Esophagus (tissue), 2 donors: ENCODE results near the gene CACNA2D3. TPM values are rescaled to one million over a fixed set of nuclear protein-coding genes. Genes with fewer than 3 reads are reported as not detected.

Experiments used
- H3K27ac ChIP-seq, 2 donors: one replicate each; pipeline ENCODE4 v1.5.1; 2013; ENCODE audit warnings: low read depth in 2 of 2, mild to moderate bottlenecking in 2 of 2, inconsistent platforms in 1 of 2, low read length in 1 of 2, moderate library complexity in 1 of 2
- H3K27me3 ChIP-seq, 2 donors: one replicate each; pipeline ENCODE4 v1.6.1; 2013; ENCODE audit warnings: low read length in 2 of 2, control low read depth in 1 of 2, mild to moderate bottlenecking in 1 of 2; ENCODE audit not compliant: insufficient read depth in 2 of 2, control insufficient read depth in 1 of 2
- H3K36me3 ChIP-seq, 2 donors: one replicate each; pipeline ENCODE4 v1.6.1; 2013; ENCODE audit warnings: low read length in 1 of 2; ENCODE audit not compliant: control insufficient read depth in 2 of 2, insufficient read depth in 2 of 2
- H3K4me1 ChIP-seq, 2 donors: one replicate each; pipeline ENCODE4 v1.6.1; 2013; ENCODE audit warnings: low read length in 1 of 2; ENCODE audit not compliant: control insufficient read depth in 2 of 2, insufficient read depth in 2 of 2
- H3K4me3 ChIP-seq, 2 donors: one replicate each; pipeline ENCODE4 v1.5.1; 2013; ENCODE audit warnings: low read length in 2 of 2, mild to moderate bottlenecking in 2 of 2, low read depth in 1 of 2, moderate library complexity in 1 of 2
- H3K9me3 ChIP-seq, 2 donors: one replicate each; pipeline ENCODE4 v1.6.1; 2013; ENCODE audit warnings: mild to moderate bottlenecking in 2 of 2, low read depth in 1 of 2, low read length in 1 of 2, moderate library complexity in 1 of 2; ENCODE audit not compliant: control insufficient read depth in 2 of 2, insufficient read depth in 1 of 2
- WGBS, 2 donors: extraction: QIAGEN DNeasy Blood & Tissue Kit; methylation state at CpG; one replicate each; pipeline ENCODE4 v1.1.7; 2013; 5-methylcytosine and 5-hydroxymethylcytosine counted together
- polyA plus RNA-seq, 2 donors: library from polyadenylated mRNA; stranded (reverse); fragments of 200-250 nt; gene quantifications; one replicate each; pipeline ENCODE4 v1.2.3, GENCODE V29; 2013
- donor health status: healthy with polysubstance abuse.
- donor health status: Bipolar disorder and iron deficiency.

CACNA2D3 gene
- polyA plus RNA-seq, 2 donors = 1.7 to 1.8 TPM

- Histone ChIP-seq H3K27ac (no peak overlapping the region), H3K36me3 (no peaks in the 10 kb centered on the region), H3K4me3 (peak overlapping the region in 1 of 2 donors; percentile 5), H3K9me3 (no peaks in the 10 kb centered on the region), H3K27me3 (no peaks in the 10 kb centered on the region), H3K4me1 (no peaks in the 10 kb centered on the region)
- WGBS, 2 donors = 88 to 95% methylated on average over 3 of the region's 3 CpGs
Measured at GRCh38 chr3:54758461-54758860, 636.1 kb downstream of the CACNA2D3 start.

- no peaks in the 10 kb centered on the region for H3K9me3 ChIP-seq
- no peaks in the 10 kb centered on the region for H3K4me1 ChIP-seq
- 49 to 51% methylated on average over 2 of the region's 2 CpGs for WGBS, 2 donors
- no peaks in the 10 kb centered on the region for H3K27me3 ChIP-seq
- H3K27ac ChIP-seq = no peak overlapping the region
- H3K36me3 ChIP-seq = no peaks in the 10 kb centered on the region
- H3K4me3 ChIP-seq = no peak overlapping the region
Measured at GRCh38 chr3:54759166-54759565, 636.8 kb downstream of the CACNA2D3 start.

GRCh38 chr3:54760201-54760600 lies 637.8 kb downstream of the CACNA2D3 start:
- no peaks in the 10 kb centered on the region for H3K9me3 ChIP-seq
- H3K36me3 ChIP-seq = no peaks in the 10 kb centered on the region
- no peaks in the 10 kb centered on the region for H3K27me3 ChIP-seq
- H3K27ac ChIP-seq = no peak overlapping the region
- H3K4me1 ChIP-seq = no peaks in the 10 kb centered on the region
- H3K4me3 ChIP-seq = no peak overlapping the region
- 88 to 90% methylated on average over 2 of the region's 2 CpGs for WGBS, 2 donors

- 38 to 65% methylated on average over 1 of the region's 1 CpG for WGBS, 2 donors
- H3K36me3 ChIP-seq = no peaks in the 10 kb centered on the region
- no peaks in the 10 kb centered on the region for H3K9me3 ChIP-seq
- H3K4me1 ChIP-seq = no peaks in the 10 kb centered on the region
- H3K27ac ChIP-seq = no peak overlapping the region
- no peak overlapping the region for H3K4me3 ChIP-seq
- H3K27me3 ChIP-seq = no peaks in the 10 kb centered on the region
Measured at GRCh38 chr3:54761637-54762036, 639.3 kb downstream of the CACNA2D3 start.

GRCh38 chr3:54764911-54765310 lies 642.6 kb downstream of the CACNA2D3 start:
- Histone ChIP-seq H3K9me3 (no peaks in the 10 kb centered on the region), H3K27me3 (no peaks in the 10 kb centered on the region), H3K36me3 (no peaks in the 10 kb centered on the region), H3K4me3 (no peak overlapping the region), H3K27ac (no peak overlapping the region), H3K4me1 (no peaks in the 10 kb centered on the region)

GRCh38 chr3:54771050-54771449 lies 648.7 kb downstream of the CACNA2D3 start:
- Histone ChIP-seq H3K27me3 (no peaks in the 10 kb centered on the region), H3K27ac (no peak overlapping the region)
- WGBS, 2 donors = 76 to 88% methylated on average over 2 of the region's 2 CpGs

GRCh38 chr3:54772051-54772450 lies 649.7 kb downstream of the CACNA2D3 start:
- H3K4me3 ChIP-seq = no peak overlapping the region
- H3K4me1 ChIP-seq = no peaks in the 10 kb centered on the region
- no peak overlapping the region for H3K27ac ChIP-seq
- no peaks in the 10 kb centered on the region for H3K27me3 ChIP-seq
- no peaks in the 10 kb centered on the region for H3K36me3 ChIP-seq
- WGBS, 2 donors = 54 to 58% methylated on average over 2 of the region's 2 CpGs
- H3K9me3 ChIP-seq = no peaks in the 10 kb centered on the region

More at GRCh38 chr3:54771050-54771449, 648.7 kb downstream of the CACNA2D3 start:
- H3K9me3 ChIP-seq = no peaks in the 10 kb centered on the region
- H3K4me1 ChIP-seq = no peaks in the 10 kb centered on the region
- no peaks in the 10 kb centered on the region for H3K36me3 ChIP-seq
- H3K4me3 ChIP-seq = no peak overlapping the region

GRCh38 chr3:54772746-54773145 lies 650.4 kb downstream of the CACNA2D3 start:
- WGBS, 2 donors = 84 to 85% methylated on average over 2 of the region's 2 CpGs
- Histone ChIP-seq H3K27me3 (no peaks in the 10 kb centered on the region), H3K36me3 (no peaks in the 10 kb centered on the region), H3K27ac (no peak overlapping the region), H3K4me3 (no peak overlapping the region), H3K4me1 (no peaks in the 10 kb centered on the region), H3K9me3 (no peaks in the 10 kb centered on the region)

GRCh38 chr3:54773271-54773670 lies 650.9 kb downstream of the CACNA2D3 start:
- Histone ChIP-seq H3K27me3 (no peaks in the 10 kb centered on the region), H3K9me3 (no peaks in the 10 kb centered on the region), H3K4me3 (no peak overlapping the region), H3K27ac (no peak overlapping the region), H3K4me1 (no peaks in the 10 kb centered on the region), H3K36me3 (no peaks in the 10 kb centered on the region)
- WGBS, 2 donors = 58 to 71% methylated on average over 4 of the region's 4 CpGs

GRCh38 chr3:54776601-54777000 lies 654.2 kb downstream of the CACNA2D3 start:
- 78 to 87% methylated on average over 2 of the region's 2 CpGs for WGBS, 2 donors

More at GRCh38 chr3:54776601-54777000, 654.2 kb downstream of the CACNA2D3 start:
- Histone ChIP-seq H3K4me1 (no peaks in the 10 kb centered on the region), H3K36me3 (no peaks in the 10 kb centered on the region), H3K27ac (no peak overlapping the region), H3K27me3 (no peaks in the 10 kb centered on the region), H3K4me3 (no peak overlapping the region), H3K9me3 (no peaks in the 10 kb centered on the region)
